SH-SY5Y (cell line): ENCODE data around the gene TBC1D9B.

Experiments
- GATA2 ChIP-seq: IDR thresholded peaks from 2 replicates; pipeline ENCODE4 v1.6.1; 2011; ENCODE audit warnings: mild to moderate bottlenecking, low read depth, low read length
- GATA3 ChIP-seq: IDR thresholded peaks from 2 replicates; pipeline ENCODE4 v1.6.1; 2011; ENCODE audit warnings: low read depth, mild to moderate bottlenecking, low read length, moderate library complexity

GRCh38 chr5:179912386-179912785, 4.7 kb upstream of the TBC1D9B start:
- TF ChIP-seq GATA2 (no peak), GATA3 (no peak)
